Non-pigmented ciliary epithelial cell (primary cell): ENCODE results near the gene COL13A1.

Source experiments
- DNase-seq: peaks from one replicate; pipeline ENCODE4 v3.0.0-alpha.2; 2010; ENCODE audit warnings: low read depth

The COL13A1 gene

DNA sequence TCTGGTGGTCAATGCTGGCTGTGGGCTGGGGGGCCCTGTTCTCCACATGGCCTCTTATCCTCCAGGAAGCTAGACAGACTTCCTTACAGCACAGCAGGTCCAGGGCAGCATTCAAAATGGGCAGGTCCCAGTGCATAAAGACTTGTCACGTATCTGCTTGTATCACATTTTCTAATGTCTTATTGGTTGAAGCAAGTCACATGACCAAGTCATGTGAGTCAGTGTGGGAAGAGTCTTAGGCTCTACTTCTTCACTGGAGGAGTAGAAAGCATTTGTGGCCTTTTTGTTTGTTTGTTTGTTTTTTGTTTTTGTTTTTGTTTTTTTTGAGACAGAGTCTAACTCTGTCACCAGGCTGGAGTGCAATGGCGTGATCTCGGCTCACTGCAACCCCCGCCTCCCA, 104.7 kb downstream of the COL13A1 start:
- no peak for DNase-seq

DNA sequence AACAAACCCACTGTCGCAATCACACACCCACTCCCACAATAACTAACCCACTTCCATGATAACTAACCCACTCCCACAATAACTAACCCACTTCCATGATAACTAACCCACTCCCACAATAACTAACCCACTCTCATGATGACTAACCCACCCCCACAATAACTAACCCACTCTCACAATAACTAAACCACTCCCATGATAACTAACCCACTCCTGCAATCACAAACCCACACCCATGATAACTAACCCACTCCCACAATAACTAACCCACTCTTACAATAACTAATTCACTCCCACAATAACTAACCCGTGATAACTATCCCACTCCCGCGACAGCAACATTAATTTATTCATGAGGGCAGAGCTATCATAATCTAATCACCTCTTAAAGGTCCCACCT, 105.8 kb downstream of the COL13A1 start:
- DNase-seq = no peak

DNA sequence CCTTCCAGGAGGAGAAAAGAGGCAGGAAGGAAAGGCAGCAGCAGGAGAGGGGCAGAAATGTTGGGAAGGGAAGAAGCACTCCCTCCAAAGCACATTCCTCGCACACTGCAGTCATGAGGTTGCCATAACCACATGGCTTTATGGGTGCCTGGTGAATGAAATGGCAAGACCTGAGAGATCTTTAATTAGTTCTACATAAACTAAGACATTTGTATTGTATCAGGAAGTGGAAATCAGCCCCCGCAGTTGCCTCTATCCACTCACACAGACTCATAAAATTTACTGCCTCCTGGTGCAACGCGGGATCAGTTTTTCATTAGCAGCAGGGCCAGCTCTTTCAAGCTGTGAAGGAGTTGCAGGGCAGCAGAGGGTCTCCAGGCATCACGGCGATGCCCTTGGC, 106.4 kb downstream of the COL13A1 start:
- no peak for DNase-seq

DNA sequence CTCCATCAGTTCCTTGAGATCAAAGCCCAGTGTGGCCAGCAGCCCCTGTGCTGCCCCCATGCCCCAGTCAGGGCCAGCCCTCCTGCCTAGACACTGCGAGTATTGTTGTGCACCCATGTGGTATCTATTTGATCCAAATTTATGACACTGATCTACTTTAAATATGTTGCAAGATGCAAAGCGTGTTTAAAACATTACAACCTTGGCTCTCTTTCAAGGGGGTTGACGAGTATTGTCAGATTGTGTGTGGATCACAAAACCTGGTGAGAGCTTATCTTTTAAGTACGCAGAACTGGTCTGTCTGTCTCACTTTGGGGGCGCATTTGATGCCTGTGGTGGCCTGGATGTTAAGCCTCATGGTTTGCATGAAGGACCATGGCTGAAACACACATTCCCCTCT, 108.9 kb downstream of the COL13A1 start:
- no peak for DNase-seq

DNA sequence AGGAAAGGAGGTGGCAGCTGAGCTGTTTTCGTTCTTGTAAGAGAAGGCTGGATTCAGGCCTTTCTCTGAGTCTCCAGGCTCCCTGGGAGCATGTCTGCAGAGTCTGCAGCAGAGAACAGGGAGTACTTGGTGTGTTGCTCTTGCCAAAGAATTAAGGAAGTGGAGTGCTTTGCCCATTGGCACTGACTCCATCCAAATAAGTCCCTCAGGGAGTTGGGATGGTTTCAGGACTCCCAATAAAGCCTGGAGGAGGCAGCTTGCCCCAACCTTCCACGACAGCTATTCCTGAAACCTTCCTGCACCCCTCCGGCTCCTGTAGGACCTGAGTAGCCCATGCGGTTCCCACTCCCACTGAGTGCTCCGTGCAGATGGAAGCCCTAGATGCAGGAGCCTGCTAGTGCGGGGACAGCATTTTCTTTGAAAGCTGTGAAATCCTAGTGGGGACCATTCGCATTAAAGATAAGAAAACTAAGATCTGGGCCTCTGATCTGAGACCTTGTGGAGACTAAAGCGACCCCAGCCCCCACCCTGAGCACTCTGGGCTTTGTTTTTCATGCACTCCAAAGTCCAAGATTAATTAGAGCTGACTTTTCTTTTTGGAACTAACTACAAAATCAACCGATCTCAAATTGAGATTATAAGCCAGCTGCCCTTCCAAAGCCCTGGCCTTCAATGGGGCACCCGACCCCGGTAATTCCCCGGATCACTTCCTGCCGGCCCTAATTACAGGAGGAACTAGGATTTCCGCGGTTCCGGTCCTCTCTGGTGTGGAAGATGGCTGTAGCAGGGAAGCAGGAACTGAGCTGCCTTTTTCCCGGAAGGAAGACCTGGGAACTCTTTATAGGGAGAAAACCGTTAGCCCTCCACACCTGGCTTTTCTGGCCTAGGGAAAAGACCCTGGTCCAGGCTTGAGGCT, 110.2 kb downstream of the COL13A1 start:
- no peak for DNase-seq

DNA sequence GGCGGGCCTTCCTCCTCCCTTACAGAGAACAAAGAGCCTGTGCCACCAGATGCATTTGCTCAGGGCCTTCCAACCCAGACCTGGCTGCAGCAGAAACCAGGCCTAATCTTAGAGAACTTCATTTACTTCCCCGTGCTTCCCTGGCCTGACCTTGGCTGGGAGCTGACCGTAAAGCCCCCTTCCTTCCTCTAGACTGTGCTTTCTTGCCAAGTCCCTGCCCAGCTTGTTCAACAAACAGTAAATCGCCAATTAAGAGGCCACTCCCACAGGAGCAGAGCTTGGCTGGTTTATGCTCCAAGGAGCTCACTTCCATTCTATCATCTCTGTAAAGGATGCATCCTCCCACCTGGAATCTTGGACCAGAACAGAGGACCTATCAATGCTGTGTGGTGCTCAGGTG, 110.9 kb downstream of the COL13A1 start:
- DNase-seq = no peak

DNA sequence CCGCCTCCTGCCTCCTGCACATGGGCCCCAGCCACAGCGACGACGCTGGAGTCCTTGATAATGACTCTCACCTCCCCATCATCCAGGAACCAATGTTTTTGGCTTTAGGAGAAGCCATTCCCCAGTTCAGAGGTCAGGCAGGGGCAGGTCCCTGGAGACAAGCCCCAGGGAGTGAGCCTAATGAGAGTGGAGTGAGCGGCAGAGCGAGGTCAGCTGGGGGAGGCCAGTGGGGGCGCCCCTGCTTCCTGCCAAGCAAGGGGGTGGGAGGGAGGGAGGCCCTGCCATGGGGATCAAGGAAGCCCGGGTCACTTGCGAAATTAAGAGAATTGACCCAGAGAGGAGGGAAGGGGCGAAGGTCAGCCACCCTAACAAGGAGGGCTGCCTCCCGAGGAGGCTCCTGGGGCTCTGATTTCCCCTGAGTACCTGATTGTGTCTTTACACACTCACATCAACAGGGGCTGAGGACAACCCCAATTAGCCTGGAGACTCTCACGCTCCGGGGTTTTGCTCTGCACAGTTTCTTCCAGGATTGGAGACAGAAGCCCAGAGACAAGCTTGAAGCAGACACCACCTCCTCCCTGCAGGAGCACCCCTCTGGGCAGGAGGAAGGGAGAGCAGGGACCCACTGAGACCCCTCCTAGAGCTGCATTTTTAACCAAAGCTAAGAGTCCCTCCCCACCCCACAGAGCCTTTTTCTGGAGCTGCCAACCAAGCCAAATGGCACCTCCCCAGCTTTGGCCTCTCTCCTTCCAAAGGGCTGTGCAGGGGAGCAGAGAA, 112.1 kb downstream of the COL13A1 start:
- no peak for DNase-seq

DNA sequence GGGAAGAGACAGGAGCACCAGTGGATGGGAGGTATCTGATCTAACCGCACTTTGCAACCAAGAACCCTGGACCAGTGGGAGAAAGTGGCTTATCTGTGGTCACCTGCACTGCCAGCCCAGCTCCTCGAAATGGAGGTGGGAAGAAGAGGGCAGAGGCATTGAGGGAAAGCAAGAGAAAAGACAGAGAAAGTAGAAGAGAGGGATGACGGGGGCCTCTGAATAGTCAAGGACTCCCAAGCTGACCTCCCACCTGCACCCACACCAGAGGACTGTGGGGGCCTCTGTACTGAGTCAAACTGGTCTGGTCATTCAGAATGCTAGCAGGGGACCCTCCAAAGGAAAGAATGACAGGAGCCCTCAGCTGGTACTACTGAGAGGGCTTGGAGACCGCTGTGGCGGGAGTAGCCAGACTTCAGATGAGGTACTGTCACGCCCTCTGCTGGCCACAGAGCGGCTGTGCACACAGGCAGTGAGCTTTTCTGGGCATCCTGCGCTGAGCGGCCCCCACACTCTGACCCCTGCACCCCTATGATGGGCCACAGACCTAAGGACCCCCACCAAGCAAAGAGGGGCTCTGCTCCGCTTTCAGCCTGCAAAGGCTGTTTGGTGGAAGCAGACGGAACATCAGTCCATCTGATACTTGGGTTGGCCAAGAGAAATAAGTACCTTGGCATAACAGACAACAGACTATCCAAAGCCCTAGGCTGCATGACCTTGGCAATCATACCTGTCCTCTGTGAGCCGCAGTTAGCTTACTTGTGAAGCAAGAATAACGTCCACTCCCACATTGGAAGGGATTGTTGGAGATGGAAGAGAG, 112.9 kb downstream of the COL13A1 start:
- DNase-seq = peak; percentile 10

DNA sequence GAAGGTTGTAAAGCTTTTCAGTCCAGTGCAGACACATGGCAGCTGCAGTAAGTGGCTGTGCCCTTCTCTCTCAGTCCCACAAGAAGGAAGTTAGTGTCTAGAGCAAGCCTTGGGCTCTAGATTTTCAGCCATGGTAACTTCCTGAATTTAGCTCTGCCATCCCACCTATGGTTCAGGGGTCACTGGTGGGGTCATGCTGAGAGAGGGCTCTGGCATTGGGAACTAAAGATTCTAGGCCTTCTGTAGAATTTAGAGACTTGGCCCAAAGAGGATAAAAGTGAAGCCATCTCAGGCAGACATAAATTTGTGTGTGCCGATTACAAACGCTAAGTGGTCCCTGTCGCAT, 113.5 kb downstream of the COL13A1 start:
- no peak for DNase-seq

DNA sequence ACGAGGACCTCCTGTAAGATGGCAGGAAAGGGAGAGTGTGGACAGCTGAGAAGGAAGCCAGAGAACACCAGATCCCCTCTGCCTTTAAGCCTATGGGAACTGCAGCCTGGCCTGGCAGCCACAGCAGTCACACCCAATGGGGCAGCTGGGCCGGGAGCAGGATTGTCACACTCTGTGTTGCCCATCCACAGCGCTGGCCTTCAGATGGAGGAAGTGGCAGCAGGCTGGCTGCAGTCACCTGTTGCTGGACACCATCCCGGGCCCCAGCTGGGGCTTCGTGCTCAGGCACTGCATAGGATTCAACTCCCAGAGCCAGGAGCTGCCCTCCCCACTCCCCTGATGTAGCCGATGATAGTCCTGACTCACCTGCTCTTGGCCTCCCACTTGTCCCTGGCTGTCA, 114.4 kb downstream of the COL13A1 start:
- no peak for DNase-seq

DNA sequence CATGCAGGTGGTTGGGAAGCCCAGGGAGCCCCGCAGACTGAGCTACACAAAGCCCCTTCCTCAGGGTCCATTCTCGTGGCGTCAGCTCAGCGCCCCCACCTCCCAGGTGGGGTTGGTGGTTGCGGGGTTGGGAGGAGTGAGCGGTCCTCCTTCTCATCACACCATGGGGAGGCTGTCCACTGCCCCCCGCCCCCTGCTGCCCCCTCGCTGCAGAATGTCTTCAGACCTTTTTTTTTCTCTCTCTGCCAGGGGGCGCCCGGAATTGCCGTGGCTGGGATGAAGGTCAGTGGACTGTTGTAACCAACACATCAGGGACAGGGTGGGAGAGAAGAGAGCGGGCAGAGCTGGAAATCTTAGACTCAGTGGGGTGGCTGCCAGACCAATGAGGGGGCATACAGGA, 116.3 kb downstream of the COL13A1 start:
- no peak for DNase-seq

DNA sequence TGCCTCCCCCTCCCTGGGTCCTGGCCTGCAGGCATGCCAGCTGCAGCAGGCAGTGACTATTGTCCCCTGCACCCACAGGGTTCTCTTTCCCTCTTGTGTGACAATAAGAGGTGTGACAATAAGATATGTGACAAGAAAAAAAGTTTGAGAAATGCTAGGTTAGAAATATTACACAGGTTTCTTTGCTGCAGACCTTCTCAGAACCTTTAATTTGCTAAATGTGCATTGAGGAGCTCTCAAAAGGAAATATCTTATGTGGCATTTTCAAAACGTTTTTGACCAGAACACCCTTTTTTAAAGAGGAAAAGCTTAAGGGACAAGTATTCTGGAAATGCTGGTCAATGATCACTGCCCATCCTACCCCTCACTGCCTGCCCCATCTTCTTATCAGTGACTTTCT, 117.5 kb downstream of the COL13A1 start:
- DNase-seq = no peak

DNA sequence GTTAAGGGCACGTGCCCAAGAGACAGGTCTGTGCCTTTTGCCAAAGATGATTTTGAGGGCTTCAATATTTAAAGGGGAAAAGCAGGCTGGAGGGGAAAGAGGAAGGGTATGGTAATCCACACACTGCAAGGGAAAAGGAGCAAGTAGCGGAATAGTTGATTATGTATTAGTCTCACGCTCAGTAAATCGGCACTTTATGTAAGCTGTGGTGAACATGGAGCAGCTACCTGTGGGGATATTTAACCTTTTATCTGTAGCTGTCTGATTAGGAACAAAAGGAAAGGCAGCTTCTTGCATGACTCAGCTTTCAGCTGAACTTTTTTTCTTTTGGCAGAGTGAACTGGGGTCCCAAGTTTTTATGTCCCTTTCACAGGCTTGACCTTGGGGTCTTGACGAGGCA, 123.4 kb downstream of the COL13A1 start:
- no peak for DNase-seq

DNA sequence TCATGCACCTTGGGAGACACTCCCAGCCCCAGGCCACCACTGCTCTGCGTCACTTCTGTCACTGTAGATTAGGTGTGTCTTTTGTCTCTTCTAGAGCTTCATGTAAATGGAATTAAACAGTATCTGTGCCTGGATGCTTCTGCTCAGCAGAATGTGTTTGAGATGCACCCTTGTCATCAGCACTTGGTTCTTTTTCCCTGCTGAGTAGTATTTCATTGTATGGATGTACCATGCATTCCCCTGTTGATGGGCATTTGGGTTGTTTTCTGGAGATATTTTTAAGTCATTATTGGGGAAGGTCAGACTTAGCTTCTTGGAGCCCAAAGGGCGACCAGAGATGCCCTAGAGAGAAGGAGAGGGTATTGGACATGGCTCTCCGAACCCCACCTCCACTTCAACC, 126.6 kb downstream of the COL13A1 start:
- no peak for DNase-seq

DNA sequence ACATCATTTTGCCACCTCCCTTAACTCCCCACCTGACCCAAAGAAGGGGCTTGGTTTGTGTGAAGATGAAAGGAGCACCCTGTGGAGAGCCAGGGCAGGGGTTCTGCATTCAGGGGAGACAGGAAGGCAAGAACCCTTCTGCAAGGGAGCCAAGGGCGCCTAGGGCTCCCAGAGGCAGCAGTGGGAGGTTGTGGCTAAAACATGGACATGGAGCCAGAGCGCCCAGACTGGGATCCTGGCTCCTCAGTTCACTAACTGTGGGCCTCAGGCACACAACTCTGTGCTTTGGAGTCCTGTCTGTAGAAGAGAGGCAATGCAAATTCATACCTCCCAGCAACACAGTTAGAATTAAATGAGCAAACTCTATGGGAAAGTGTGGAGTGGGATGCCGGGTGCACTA, 127.9 kb downstream of the COL13A1 start:
- DNase-seq = no peak

DNA sequence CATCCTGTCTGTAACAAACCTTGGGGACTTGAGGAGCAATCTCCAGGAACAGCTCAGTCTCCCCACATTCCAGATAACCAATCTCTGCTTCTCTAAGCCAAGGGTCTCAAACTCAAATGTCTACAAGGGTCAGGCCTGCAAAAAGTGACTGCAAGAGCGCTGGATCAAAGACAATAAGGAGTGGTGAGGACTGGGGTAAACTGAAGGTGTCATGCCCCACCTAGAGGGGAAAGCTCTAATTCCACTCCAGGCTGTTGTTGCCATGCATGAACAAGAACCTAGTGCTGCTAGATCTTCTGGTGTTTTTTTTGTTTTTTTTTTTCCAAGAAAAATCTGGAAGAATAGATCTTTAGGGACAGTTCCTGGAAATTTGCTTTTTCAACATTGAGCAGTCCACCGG, 133.1 kb downstream of the COL13A1 start:
- DNase-seq = no peak

DNA sequence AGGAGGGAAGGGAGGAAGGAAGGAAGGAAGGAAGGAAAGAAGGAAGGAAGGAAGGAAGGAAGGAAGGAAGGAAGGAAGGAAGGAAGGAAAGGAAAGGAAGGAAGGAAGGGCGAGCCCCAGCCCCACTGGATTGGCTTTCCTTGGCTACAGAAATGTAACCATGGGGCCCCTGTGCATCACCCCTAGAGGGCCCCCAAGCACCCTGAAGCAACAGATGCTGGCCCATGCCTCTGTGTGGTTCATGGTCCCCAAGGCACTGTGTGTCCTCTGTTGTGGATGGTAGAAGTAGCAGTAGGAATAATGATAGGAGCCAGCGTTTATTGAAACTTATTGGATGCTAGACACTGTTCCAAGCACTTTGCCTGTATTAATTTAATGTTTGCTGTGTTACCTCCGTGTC, 134.4 kb downstream of the COL13A1 start:
- no peak for DNase-seq

DNA sequence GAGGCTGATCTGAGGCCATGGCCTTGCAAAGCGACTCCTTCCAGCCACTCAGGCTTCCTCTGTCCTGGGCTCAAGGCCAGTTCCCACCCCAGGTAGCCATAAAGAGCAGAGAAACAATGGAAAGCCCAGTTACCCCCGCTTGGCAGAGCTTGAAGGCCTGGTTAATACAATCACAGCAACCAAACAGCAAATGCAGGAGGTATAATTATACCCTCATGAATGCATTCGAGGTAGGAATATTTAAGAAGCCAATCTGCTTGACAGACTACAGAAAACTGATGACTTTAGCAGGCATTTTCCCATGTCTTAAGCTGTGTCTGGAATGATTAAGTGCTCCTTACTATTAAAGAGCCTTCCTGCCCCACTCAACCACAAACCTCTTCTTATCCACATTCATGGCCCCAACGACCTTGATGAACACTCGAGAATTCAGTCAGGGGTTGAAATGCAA, 136.9 kb downstream of the COL13A1 start:
- no peak for DNase-seq

DNA sequence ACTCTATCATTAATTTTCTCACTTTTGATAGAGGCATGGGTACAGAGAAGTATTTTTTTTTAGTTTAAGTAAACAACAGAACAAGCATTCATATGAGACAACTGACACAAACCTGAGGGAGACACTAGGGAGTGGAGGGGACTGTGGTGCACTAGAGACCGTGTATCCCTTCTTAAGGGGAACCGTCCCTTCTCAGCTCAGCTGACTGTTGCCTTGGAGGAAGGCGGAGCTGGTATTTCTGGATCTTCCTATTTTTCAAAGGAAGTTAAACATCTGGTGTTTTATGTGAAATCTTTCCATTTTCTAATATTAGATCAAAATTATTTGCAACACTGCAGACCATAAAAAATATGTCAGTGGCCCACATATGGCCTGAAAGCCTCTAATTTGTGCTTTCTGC, 137.4 kb downstream of the COL13A1 start:
- DNase-seq = no peak

DNA sequence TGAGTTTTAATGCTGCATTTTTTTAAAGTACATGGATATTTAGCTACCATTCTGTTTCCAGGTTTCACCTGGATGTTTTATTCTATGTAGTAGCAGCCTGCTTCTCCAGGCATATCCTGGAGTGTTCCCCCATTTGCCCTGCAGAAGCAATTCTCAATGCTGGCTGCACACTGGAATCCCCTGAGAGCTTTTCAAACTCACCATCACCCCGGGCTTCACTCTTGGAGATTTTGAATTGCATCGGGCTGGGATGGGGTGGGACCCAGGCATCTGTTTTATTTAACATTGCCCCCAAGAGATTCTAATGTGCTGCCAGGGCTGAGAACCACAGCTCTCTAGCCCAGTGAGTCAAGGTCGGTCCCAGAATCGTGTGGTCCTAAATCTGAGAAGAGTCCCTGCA, 137.8 kb downstream of the COL13A1 start:
- no peak for DNase-seq

DNA sequence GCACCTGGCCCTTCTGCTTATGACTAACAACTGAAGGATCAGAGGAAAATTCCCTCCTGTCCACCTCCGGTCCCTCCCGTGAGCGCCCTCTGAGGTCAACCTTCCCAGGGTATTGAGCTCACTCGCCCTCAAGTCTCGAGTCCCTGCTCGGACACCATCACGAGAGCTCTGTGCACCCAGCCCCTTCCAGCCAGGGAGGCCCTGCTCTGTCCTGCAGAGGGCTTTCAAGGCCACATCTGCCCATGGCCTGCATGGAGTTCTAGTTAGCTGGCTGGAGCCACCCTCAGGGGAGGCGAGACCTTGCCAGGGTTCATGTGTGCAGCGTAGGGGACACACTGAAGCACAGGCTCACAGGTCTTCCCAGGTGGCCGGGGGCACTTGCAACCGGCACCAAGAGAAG, 140.0 kb downstream of the COL13A1 start:
- no peak for DNase-seq

DNA sequence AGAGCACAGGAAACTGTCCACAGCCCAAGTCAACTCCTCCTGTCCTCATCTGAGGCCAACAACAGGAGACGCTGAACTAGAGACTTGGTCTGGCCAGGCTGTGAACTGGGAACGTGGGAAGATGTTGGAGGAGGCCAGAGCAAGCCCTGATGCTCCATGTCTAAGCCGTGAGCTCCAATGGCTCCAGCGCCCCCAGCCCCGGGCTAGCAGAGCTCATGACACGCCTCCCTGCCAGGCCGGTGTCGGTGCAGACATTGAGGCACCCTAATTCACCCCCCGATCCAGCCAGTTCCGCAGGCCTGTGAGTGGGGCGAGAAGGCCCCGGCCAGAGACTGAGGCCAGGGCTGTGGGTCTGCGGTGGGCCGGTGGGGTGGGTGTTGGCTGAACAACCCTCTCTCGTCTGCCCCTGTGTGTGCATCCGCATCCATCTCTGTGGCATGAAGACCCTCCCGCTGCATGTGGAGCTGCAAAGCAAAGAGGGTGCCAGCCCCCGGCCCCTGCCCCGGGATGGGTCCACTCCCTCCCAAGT, 141.7 kb downstream of the COL13A1 start:
- DNase-seq = no peak
